Vagina (tissue), 2 donors: ENCODE results near the gene SLC25A34.

Source experiments
- POLR2A ChIP-seq, 2 donors: fragments of 450-650 bp; IDR thresholded peaks; one replicate each; pipeline ENCODE4 v1.6.1; 2017; ENCODE audit warnings: antibody characterized with exemption in 2 of 2, mild to moderate bottlenecking in 2 of 2, moderate library complexity in 2 of 2
- POLR2AphosphoS5 ChIP-seq, 2 donors: sonication (generic); formaldehyde crosslinking; IDR thresholded peaks; one replicate each; pipeline ENCODE4 v1.9.0; 2017; ENCODE audit warnings: antibody characterized with exemption in 2 of 2, mild to moderate bottlenecking in 2 of 2, low read depth in 1 of 2; ENCODE audit not compliant: insufficient read depth in 1 of 2
- TF ChIP-seq, protein P1 (sequence below), 3 experiments: fragments of 450-650 bp in 2 of 3; fragments of 200-600 bp in 1 of 3; sonication (generic) in 1 of 3; IDR thresholded peaks; one replicate each; pipeline ENCODE4 v1.5.1; 2017 to 2019; ENCODE audit warnings: antibody characterized with exemption in 3 of 3, mild to moderate bottlenecking in 2 of 3, moderate library complexity in 2 of 3

DNA sequence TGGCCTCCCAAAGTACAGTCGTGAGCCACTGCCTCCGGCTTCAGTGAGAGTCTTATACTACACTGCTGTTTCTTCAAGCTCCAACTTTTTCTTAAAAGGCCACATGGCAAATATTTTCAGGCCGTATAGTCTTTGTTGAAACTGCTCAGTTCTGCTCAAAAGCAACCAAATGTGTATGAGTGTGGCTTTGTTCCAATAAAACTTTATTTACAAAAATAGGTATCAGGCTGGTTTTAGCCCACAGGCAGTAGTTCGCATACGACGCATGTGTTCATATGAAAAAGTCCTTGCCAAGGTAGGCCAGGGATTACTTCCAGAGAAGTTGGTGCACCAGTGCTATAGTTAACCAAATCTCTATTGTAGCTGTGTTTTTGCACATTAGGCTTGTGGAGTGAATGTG is 45.7 kb upstream of the SLC25A34 start:
- TF ChIP-seq POLR2AphosphoS5 (IDR thresholded peaks at IDR 0.05; ENCODE audit: insufficient read depth in 1 of 2, low read depth in 1 of 2) (no peak), POLR2A (IDR thresholded peaks at IDR 0.05) (no peak)
- TF ChIP-seq, protein P1, sequence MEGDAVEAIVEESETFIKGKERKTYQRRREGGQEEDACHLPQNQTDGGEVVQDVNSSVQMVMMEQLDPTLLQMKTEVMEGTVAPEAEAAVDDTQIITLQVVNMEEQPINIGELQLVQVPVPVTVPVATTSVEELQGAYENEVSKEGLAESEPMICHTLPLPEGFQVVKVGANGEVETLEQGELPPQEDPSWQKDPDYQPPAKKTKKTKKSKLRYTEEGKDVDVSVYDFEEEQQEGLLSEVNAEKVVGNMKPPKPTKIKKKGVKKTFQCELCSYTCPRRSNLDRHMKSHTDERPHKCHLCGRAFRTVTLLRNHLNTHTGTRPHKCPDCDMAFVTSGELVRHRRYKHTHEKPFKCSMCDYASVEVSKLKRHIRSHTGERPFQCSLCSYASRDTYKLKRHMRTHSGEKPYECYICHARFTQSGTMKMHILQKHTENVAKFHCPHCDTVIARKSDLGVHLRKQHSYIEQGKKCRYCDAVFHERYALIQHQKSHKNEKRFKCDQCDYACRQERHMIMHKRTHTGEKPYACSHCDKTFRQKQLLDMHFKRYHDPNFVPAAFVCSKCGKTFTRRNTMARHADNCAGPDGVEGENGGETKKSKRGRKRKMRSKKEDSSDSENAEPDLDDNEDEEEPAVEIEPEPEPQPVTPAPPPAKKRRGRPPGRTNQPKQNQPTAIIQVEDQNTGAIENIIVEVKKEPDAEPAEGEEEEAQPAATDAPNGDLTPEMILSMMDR (IDR thresholded peaks at IDR 0.05): no peak
